Stimulated activated naive B cell treated with anti-CD40 and anti-IgM and Interleukin-4, amounts not matched to agents 10 μg/mL and 1 μg/mL and 100 μg/mL, for 72 hours (primary cell): ENCODE data around the gene SNF8.

Experiments
- ATAC-seq, 2 donors: fragments of 150-1000 bp; cut with Tn5 transposase; replicated peaks; 2 replicates each; pipeline ENCODE4 v1.10.0; 2021; ENCODE audit warnings: moderate library complexity in 1 of 2
- DNase-seq: peaks from one replicate; pipeline ENCODE4 v3.0.0; 2021
- H3K27ac Mint-ChIP-seq: one replicate; pipeline ENCODE4 v1.8.0; 2022; ENCODE audit warnings: mild to moderate bottlenecking, mixed read lengths
- H3K27me3 Mint-ChIP-seq, 2 donors: one replicate each; pipeline ENCODE4 v1.8.0; 2022; ENCODE audit warnings: mixed read lengths in 2 of 2
- H3K36me3 Mint-ChIP-seq, 2 donors: one replicate each; pipeline ENCODE4 v1.8.0; 2022; ENCODE audit warnings: mixed read lengths in 2 of 2, mild to moderate bottlenecking in 1 of 2
- H3K4me1 Mint-ChIP-seq, 2 donors: one replicate each; pipeline ENCODE4 v1.8.0; 2022; ENCODE audit warnings: mixed read lengths in 2 of 2, mild to moderate bottlenecking in 1 of 2
- H3K4me3 Mint-ChIP-seq, 2 donors: one replicate each; pipeline ENCODE4 v1.8.0; 2022; ENCODE audit warnings: mild to moderate bottlenecking in 2 of 2, mixed read lengths in 2 of 2, moderate library complexity in 1 of 2
- H3K9me3 Mint-ChIP-seq, 2 donors: one replicate each; pipeline ENCODE4 v1.8.0; 2022; ENCODE audit warnings: mixed read lengths in 2 of 2, mild to moderate bottlenecking in 1 of 2

Gene SNF8

GRCh38 chr17:48892940-48893645 is 51.5 kb downstream of the SNF8 start:
- Mint-ChIP-seq H3K36me3 (peaks cover 12 to 22% of the 10 kb centered on the region in 2 donors), H3K4me1 (peaks cover 7 to 33% of the 10 kb centered on the region in 2 donors), H3K27me3 (no peaks in the 10 kb centered on the region), H3K9me3 (no peaks in the 10 kb centered on the region), H3K4me3 (peak overlapping the region; percentile 97 to 100), H3K27ac (peak overlapping the region; percentile 96)
- DNase-seq: no peak
- no peak for ATAC-seq

- H3K9me3 Mint-ChIP-seq: no peaks in the 10 kb centered on the region
- DNase-seq (no peak), ATAC-seq (no peak)
- peaks cover 1 to 8% of the 10 kb centered on the region in 2 donors for H3K36me3 Mint-ChIP-seq
- H3K27me3 Mint-ChIP-seq: no peaks in the 10 kb centered on the region
- H3K4me1 Mint-ChIP-seq: peaks cover 2 to 26% of the 10 kb centered on the region in 2 donors
- no peak overlapping the region for H3K27ac Mint-ChIP-seq
- no peak overlapping the region for H3K4me3 Mint-ChIP-seq
Observed at GRCh38 chr17:48890086-48890485, 54.6 kb downstream of the SNF8 start.

DNA sequence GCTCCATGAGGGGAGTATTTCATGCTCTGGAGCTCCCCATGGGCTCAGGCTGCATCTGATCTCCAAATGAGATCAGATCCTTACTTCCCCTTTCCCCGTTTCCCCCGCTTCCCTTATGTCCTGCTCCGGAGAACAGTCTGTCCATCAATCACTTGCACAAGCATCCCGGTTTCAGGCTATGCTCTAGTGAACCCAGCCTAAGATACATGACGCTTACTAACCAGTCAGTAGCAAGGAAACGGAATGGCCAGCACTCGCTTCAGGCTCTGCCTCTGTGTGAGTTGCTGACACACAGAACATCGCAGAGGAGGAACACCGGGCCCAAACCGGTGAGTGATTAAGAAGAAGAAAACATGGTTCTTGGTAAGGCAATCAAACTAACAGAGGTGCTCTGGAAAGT is 61.5 kb downstream of the SNF8 start:
- peaks cover 0 to 4% of the 10 kb centered on the region in 2 donors for H3K27me3 Mint-ChIP-seq
- H3K27ac Mint-ChIP-seq: no peak overlapping the region
- ATAC-seq: no peak

DNA sequence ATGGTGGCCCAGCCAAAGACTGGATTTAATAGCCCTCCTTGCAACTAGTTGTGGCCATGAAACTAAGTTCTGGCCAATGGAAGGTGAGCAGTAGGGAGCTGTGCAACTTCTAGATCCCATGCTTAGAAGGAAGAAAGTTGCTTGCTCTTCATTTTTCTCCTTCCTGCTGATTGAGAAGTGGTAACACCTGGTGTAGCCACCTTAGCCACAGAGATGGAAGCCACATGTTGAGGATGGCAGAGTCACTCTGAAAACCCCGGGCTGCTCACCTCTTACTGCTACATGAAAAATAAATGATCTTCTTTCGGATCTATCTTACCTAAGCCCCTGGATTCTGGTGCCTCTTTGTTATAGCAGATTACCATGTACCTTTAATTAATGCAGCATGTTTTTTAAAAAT is 62.4 kb downstream of the SNF8 start:
- DNase-seq: no peak
- no peak overlapping the region for H3K27ac Mint-ChIP-seq
- no peak for ATAC-seq
- no peak overlapping the region for H3K4me3 Mint-ChIP-seq
- peaks cover 0 to 4% of the 10 kb centered on the region in 2 donors for H3K27me3 Mint-ChIP-seq
- no peaks in the 10 kb centered on the region for H3K36me3 Mint-ChIP-seq
- no peaks in the 10 kb centered on the region for H3K9me3 Mint-ChIP-seq
- H3K4me1 Mint-ChIP-seq: peaks cover 0 to 8% of the 10 kb centered on the region in 2 donors

More for the DNA sequence above, 61.5 kb downstream of the SNF8 start:
- Mint-ChIP-seq H3K4me3 (no peak overlapping the region), H3K4me1 (peaks cover 0 to 8% of the 10 kb centered on the region in 2 donors), H3K36me3 (no peaks in the 10 kb centered on the region), H3K9me3 (no peaks in the 10 kb centered on the region)
- no peak for DNase-seq
